C4-2B (cell line): ENCODE measurements around the gene SYNDIG1.

Experiments
- ZFX ChIP-seq: fragments of 450-650 bp; IDR thresholded peaks from 2 replicates; pipeline ENCODE4 v1.6.1; 2017
- TF ChIP-seq, protein P1 (sequence below): fragments of 450-650 bp; conservative IDR thresholded peaks from 2 replicates; pipeline ENCODE4 v1.5.1; 2017; ENCODE audit warnings: mild to moderate bottlenecking

DNA sequence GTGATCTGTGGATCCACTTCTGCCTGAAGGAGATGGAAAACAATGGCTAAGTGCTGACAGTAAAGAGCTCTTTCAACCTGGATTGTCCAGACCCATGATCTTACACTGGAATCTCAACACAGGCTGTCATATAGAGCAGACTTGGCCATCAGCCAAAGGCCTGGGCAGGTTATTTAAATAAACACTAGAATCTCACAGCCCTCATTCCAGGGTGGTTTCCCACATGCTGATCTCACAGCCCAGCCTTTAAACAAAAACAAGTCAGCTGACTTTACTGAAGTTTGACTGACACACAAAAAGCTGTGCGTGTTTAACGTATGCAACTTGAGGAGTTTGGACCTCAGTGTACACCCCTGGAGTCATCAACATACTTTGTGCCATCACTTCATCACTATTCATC lies 28.4 kb downstream of the SYNDIG1 start:
- TF ChIP-seq, protein P1, sequence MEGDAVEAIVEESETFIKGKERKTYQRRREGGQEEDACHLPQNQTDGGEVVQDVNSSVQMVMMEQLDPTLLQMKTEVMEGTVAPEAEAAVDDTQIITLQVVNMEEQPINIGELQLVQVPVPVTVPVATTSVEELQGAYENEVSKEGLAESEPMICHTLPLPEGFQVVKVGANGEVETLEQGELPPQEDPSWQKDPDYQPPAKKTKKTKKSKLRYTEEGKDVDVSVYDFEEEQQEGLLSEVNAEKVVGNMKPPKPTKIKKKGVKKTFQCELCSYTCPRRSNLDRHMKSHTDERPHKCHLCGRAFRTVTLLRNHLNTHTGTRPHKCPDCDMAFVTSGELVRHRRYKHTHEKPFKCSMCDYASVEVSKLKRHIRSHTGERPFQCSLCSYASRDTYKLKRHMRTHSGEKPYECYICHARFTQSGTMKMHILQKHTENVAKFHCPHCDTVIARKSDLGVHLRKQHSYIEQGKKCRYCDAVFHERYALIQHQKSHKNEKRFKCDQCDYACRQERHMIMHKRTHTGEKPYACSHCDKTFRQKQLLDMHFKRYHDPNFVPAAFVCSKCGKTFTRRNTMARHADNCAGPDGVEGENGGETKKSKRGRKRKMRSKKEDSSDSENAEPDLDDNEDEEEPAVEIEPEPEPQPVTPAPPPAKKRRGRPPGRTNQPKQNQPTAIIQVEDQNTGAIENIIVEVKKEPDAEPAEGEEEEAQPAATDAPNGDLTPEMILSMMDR, result no peak
- TF ChIP-seq ZFX, result no peak
